ENCODE results near the gene UPP1. TPM values are rescaled to one million over a fixed set of nuclear protein-coding genes. Genes with fewer than 3 reads are reported as not detected.

UPP1 gene
- total and polyA plus RNA-seq, 4 donors: 30.4 to 63.0 (median 34.5) TPM

GRCh38 chr7:48149058-48149457 lies 60.0 kb downstream of the UPP1 start:
- intact Hi-C loops (cut with DNase I): no loop called here
- Histone ChIP-seq H3K27ac (ENCODE audit: low read depth in 1 of 2, low read length in 2 of 2) (no peak overlapping the region), H3K9me3 (ENCODE audit: control insufficient read depth, low read length) (no peaks in the 10 kb centered on the region), H3K27me3 (ENCODE audit: control insufficient read depth in 1 of 2, insufficient read depth in 2 of 2, low read length in 1 of 2) (no peaks in the 10 kb centered on the region), H3K36me3 (ENCODE audit: control insufficient read depth in 1 of 2, insufficient read depth in 2 of 2, low read length in 1 of 2) (no peaks in the 10 kb centered on the region), H3K4me1 (ENCODE audit: control insufficient read depth in 1 of 2, insufficient read depth in 2 of 2, low read length in 2 of 2) (no peaks in the 10 kb centered on the region), H3K4me3 (ENCODE audit: low read length in 2 of 2) (no peak overlapping the region)
- no peak for DNase-seq
- no peak for ATAC-seq (ENCODE audit: low FRiP score)

- Histone ChIP-seq H3K4me3 (ENCODE audit: low read length in 2 of 2) (no peak overlapping the region), H3K27ac (ENCODE audit: low read depth in 1 of 2, low read length in 2 of 2) (no peak overlapping the region), H3K9me3 (ENCODE audit: control insufficient read depth, low read length) (peaks cover 6% of the 10 kb centered on the region), H3K36me3 (ENCODE audit: control insufficient read depth in 1 of 2, insufficient read depth in 2 of 2, low read length in 1 of 2) (no peaks in the 10 kb centered on the region), H3K4me1 (ENCODE audit: control insufficient read depth in 1 of 2, insufficient read depth in 2 of 2, low read length in 2 of 2) (no peaks in the 10 kb centered on the region), H3K27me3 (ENCODE audit: control insufficient read depth in 1 of 2, insufficient read depth in 2 of 2, low read length in 1 of 2) (no peaks in the 10 kb centered on the region)
- WGBS, 2 donors: 90 to 92% methylated on average over 3 of the region's 3 CpGs
- ATAC-seq (ENCODE audit: low FRiP score) (no peak), DNase-seq (no peak)
- intact Hi-C loops (cut with DNase I): no loop called here
Observed at GRCh38 chr7:48150086-48150485, 61.0 kb downstream of the UPP1 start.

- intact Hi-C loops (cut with DNase I): no loop called here
- WGBS, 2 donors: 50 to 64% methylated on average over 8 of the region's 8 CpGs
- Histone ChIP-seq H3K27ac (ENCODE audit: low read depth in 1 of 2, low read length in 2 of 2) (no peak overlapping the region), H3K4me3 (ENCODE audit: low read length in 2 of 2) (no peak overlapping the region), H3K27me3 (ENCODE audit: control insufficient read depth in 1 of 2, insufficient read depth in 2 of 2, low read length in 1 of 2) (peaks cover 0 to 3% of the 10 kb centered on the region in 2 donors), H3K4me1 (ENCODE audit: control insufficient read depth in 1 of 2, insufficient read depth in 2 of 2, low read length in 2 of 2) (no peaks in the 10 kb centered on the region), H3K36me3 (ENCODE audit: control insufficient read depth in 1 of 2, insufficient read depth in 2 of 2, low read length in 1 of 2) (no peaks in the 10 kb centered on the region), H3K9me3 (ENCODE audit: control insufficient read depth, low read length) (peaks cover 8% of the 10 kb centered on the region)
- ATAC-seq (ENCODE audit: low FRiP score) (no peak), DNase-seq (no peak)
Observed at GRCh38 chr7:48154792-48155413, 65.8 kb downstream of the UPP1 start.

Other genes starting within 250 kb of the UPP1 start
- 1 to 10 TPM in 1 of 2 donors, under 1 TPM in 1; 0.52 to 1.2 TPM for gene PKD1L1, start 140.8 kb upstream of the UPP1 start, total RNA-seq
- not detected for gene PKD1L1, start 140.8 kb upstream of the UPP1 start, polyA plus RNA-seq
- gene HUS1, start 109.7 kb upstream of the UPP1 start, total RNA-seq: 10 to 100 TPM; 28.2 to 32.9 TPM
- gene HUS1, start 109.7 kb upstream of the UPP1 start, polyA plus RNA-seq: 10 to 100 TPM; 11.9 to 17.7 TPM
- gene SUN3, start 60.2 kb upstream of the UPP1 start, total RNA-seq: not detected
- gene SUN3, start 60.2 kb upstream of the UPP1 start, polyA plus RNA-seq: not detected
- gene C7orf57, start 53.7 kb upstream of the UPP1 start, total RNA-seq: not detected
- gene C7orf57, start 53.7 kb upstream of the UPP1 start, polyA plus RNA-seq: not detected
- gene ABCA13, start 82.2 kb downstream of the UPP1 start, total RNA-seq: under 1 TPM; 0.06 to 0.12 TPM
- not detected for gene ABCA13, start 82.2 kb downstream of the UPP1 start, polyA plus RNA-seq